H1 (cell line): ENCODE measurements around the gene TMEM145. TPM values are rescaled to one million over a fixed set of nuclear protein-coding genes. Genes with fewer than 3 reads are reported as not detected.

Experiments used
- RXRA ChIP-seq: IDR thresholded peaks from 2 replicates; pipeline ENCODE4 v1.6.1; 2011; ENCODE audit warnings: low read depth, mild to moderate bottlenecking, low read length, moderate library complexity; ENCODE audit not compliant: insufficient read depth
- ZNF274 ChIP-seq: IDR thresholded peaks from 2 replicates; pipeline ENCODE4 v1.7.0; 2012; ENCODE audit warnings: low read length, borderline replicate concordance; ENCODE audit errors: extremely low read depth
- polyA plus RNA-seq, 7 experiments: library from polyadenylated mRNA; depleted of rRNA in 3 of 7; stranded (reverse) in 5 of 7; unstranded in 2 of 7; fragments of >200 nt in 5 of 7; fragments of 200-250 nt in 2 of 7; gene quantifications; 1 replicate in 5 of 7; 2 replicates in 1 of 7; 4 replicates in 1 of 7; pipeline versions ENCODE4 v1.2.1 to v1.2.3, GENCODE V29; 2011 to 2013; ENCODE audit warnings: missing spikeins in 2 of 7, mixed read lengths in 2 of 7
- total RNA-seq: library from RNA; stranded (reverse); fragmentation: NEBNext Ultra II Directional; extraction: Animal tissue kit (Norgen Biotek cat#: 25700); gene quantifications from 2 replicates; pipeline ENCODE4 v1.2.1, GENCODE V29; 2021
- TF ChIP-seq, protein P1 (sequence below): IDR thresholded peaks from 2 replicates; pipeline ENCODE4 v1.6.1; 2012; ENCODE audit warnings: low read length, inconsistent platforms

TMEM145 gene
- total and polyA plus RNA-seq, 2 of the 8 experiments (the other 6 are each of a cell fraction or from before 2014, with no cell fraction given): 2.3 to 4.7 TPM

DNA sequence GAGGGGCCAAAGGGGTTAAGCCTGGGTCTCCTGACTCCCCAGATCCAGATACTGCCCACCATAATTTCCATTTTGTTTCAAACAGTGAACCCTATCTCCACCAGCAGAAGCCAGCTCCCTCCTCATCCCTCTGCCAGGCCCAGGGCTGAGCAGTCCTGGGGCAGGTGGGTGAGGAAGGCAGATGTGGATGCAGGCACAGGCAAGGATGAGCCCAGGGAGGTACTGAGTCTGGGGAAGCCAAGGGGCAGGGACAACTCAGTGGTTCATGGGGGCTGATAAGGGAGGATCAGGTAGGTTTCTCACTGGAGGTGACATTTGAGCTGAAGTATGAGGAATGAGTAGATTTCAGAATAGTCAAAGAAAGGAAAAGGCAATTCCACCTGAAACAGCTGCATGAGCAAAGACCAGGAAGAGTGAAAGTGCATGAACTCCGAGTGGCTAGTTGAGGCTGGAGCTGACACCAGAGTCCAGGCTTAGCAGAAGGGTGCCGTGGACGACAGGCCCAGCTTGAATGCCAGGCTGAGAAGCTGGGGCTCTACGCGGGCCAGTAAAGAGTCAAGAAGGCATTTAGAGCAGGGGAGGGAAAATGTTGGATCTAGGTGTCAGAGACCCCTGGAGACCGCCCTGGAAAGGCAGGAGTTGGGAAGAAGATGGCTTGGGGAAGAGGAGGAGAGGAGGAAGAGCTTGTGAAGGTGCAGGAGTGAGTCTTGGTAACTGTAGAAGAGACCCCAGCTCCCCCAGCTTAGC is 33.8 kb upstream of the TMEM145 start (continued):
- TF ChIP-seq, protein P1, sequence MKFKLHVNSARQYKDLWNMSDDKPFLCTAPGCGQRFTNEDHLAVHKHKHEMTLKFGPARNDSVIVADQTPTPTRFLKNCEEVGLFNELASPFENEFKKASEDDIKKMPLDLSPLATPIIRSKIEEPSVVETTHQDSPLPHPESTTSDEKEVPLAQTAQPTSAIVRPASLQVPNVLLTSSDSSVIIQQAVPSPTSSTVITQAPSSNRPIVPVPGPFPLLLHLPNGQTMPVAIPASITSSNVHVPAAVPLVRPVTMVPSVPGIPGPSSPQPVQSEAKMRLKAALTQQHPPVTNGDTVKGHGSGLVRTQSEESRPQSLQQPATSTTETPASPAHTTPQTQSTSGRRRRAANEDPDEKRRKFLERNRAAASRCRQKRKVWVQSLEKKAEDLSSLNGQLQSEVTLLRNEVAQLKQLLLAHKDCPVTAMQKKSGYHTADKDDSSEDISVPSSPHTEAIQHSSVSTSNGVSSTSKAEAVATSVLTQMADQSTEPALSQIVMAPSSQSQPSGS: no peak
- no peak for TF ChIP-seq RXRA
- TF ChIP-seq ZNF274: no peak
